K562 (cell line): ENCODE measurements around the gene LYAR. TPM values are rescaled to one million over a fixed set of nuclear protein-coding genes. Genes with fewer than 3 reads are reported as not detected.
A peak's percentile ranks its signal among the peaks of the same experiment; 100 is the strongest.

Source experiments
- BCOR ChIP-seq: fragments of 450-650 bp; IDR thresholded peaks from 2 replicates; pipeline ENCODE4 v1.6.1; 2016
- CCAR2 ChIP-seq: fragments of 200-400 bp; formaldehyde crosslinking; IDR thresholded peaks from 2 replicates; pipeline ENCODE4 v1.6.1; 2017; ENCODE audit warnings: mild to moderate bottlenecking, low read depth, low read length
- DACH1 ChIP-seq: fragments of 450-650 bp; IDR thresholded peaks from 2 replicates; pipeline ENCODE4 v1.6.1; 2018; ENCODE audit not compliant: partially characterized antibody
- ELF4 ChIP-seq: fragments of 450-650 bp; formaldehyde crosslinking; IDR thresholded peaks from 2 replicates; pipeline ENCODE4 v1.4.0; 2022; ENCODE audit warnings: missing genetic modification characterization
- GABPA ChIP-seq: fragments of 200-800 bp; sonication (Bioruptor generic); conservative IDR thresholded peaks from 2 replicates; pipeline ENCODE4 v1.6.1; 2016; ENCODE audit warnings: low read depth, missing genetic modification characterization, missing compliant biosample characterization
- MTA3 ChIP-seq: fragments of 450-650 bp; formaldehyde crosslinking; IDR thresholded peaks from 2 replicates; pipeline ENCODE4 v1.6.1; 2017; ENCODE audit warnings: mild to moderate bottlenecking, borderline replicate concordance
- PPARD ChIP-seq: fragments of 250-450 bp; sonication (Bioruptor Pico); IDR thresholded peaks from 2 replicates; pipeline ENCODE4 v1.8.0; 2022; ENCODE audit warnings: inconsistent platforms, mild to moderate bottlenecking, moderate library complexity
- SAFB2 ChIP-seq: fragments of 200-400 bp; formaldehyde crosslinking; IDR thresholded peaks from 2 replicates; pipeline ENCODE4 v1.6.1; 2018; ENCODE audit warnings: borderline replicate concordance, low read length, low read depth, moderate library complexity; ENCODE audit not compliant: severe bottlenecking
- SMAD4 ChIP-seq: fragments of 250-450 bp; sonication (Bioruptor Pico); conservative IDR thresholded peaks from 2 replicates; pipeline ENCODE4 v1.8.0; 2021; ENCODE audit warnings: inconsistent platforms, mild to moderate bottlenecking, moderate library complexity
- TCF3 ChIP-seq: sonication (generic); formaldehyde crosslinking; IDR thresholded peaks from 2 replicates; pipeline ENCODE4 v1.4.0; 2020; ENCODE audit warnings: mild to moderate bottlenecking, missing genetic modification reagents
- ZFP36 ChIP-seq: fragments of 150-350 bp; IDR thresholded peaks from 2 replicates; pipeline ENCODE4 v1.6.1; 2018; ENCODE audit warnings: low read length, low read depth; ENCODE audit not compliant: partially characterized antibody
- ZNF253 ChIP-seq: fragments of 250-450 bp; sonication (Bioruptor Pico); conservative IDR thresholded peaks from 2 replicates; pipeline ENCODE4 v1.6.1; 2021; ENCODE audit warnings: mild to moderate bottlenecking
- ZNF282 ChIP-seq: sonication (generic); formaldehyde crosslinking; IDR thresholded peaks from 2 replicates; pipeline ENCODE4 v1.8.1; 2023; ENCODE audit warnings: missing genetic modification reagents
- ZNF589 ChIP-seq: fragments of 200-800 bp; sonication (Bioruptor generic); IDR thresholded peaks from 2 replicates; pipeline ENCODE4 v1.6.1; 2016; ENCODE audit warnings: low read depth, missing genetic modification characterization, missing compliant biosample characterization
- ZNF75A ChIP-seq: fragments of 450-650 bp; formaldehyde crosslinking; IDR thresholded peaks from 2 replicates; pipeline ENCODE4 v1.4.0; 2020; ENCODE audit warnings: mild to moderate bottlenecking
- polyA plus RNA-seq, 8 experiments: library from polyadenylated mRNA; depleted of rRNA in 4 of 8; stranded (reverse) in 5 of 8; unstranded in 3 of 8; fragments of >200 nt; fragmentation: Nextera tagmentation in 2 of 8; fragmentation: Illumina TruSeq in 1 of 8; extraction: Ambion mirVana in 2 of 8; extraction: Trizol in 1 of 8; gene quantifications; 2 replicates each; pipeline versions ENCODE4 v1.2.1 to v1.2.3, GENCODE V29; 2011 to 2014; ENCODE audit warnings: inconsistent platforms in 1 of 8, missing spikeins in 1 of 8
- total RNA-seq, 7 experiments: library from RNA; depleted of rRNA in 6 of 7; stranded (reverse); fragments of >200 nt in 6 of 7; fragmentation: Illumina TruSeq in 2 of 7; extraction: Trizol in 2 of 7; gene quantifications; 2 replicates each; pipeline versions ENCODE4 v1.2.1 to v1.2.3, GENCODE V29; 2011 to 2021; ENCODE audit warnings: low replicate concordance in 1 of 7
- TF ChIP-seq, protein P1 (sequence below): fragments of 250-450 bp; sonication (Bioruptor Pico); IDR thresholded peaks from 2 replicates; pipeline ENCODE4 v1.8.0; 2021; ENCODE audit warnings: borderline replicate concordance, mild to moderate bottlenecking, moderate library complexity; ENCODE audit not compliant: poor library complexity, severe bottlenecking
- TF ChIP-seq, protein P2 (sequence below): fragments of 450-650 bp; formaldehyde crosslinking; IDR thresholded peaks from 2 replicates; pipeline ENCODE4 v1.4.0; 2020; ENCODE audit warnings: mild to moderate bottlenecking, mixed read lengths
- TF ChIP-seq, protein P3 (sequence below), 2 experiments: fragments of 450-650 bp; IDR thresholded peaks; 2 replicates each; pipeline ENCODE4 v1.6.1; 2016
- TF ChIP-seq, protein P4 (sequence below): sonication (generic); formaldehyde crosslinking; IDR thresholded peaks from 2 replicates; pipeline ENCODE4 v1.8.0; 2022; ENCODE audit warnings: missing genetic modification reagents, mild to moderate bottlenecking, borderline replicate concordance

Gene LYAR
- total and polyA plus RNA-seq, 9 of the 15 experiments (the other 6 are each of a cell fraction or from before 2014, with no cell fraction given): 28.3 to 172 (median 127) TPM

DNA sequence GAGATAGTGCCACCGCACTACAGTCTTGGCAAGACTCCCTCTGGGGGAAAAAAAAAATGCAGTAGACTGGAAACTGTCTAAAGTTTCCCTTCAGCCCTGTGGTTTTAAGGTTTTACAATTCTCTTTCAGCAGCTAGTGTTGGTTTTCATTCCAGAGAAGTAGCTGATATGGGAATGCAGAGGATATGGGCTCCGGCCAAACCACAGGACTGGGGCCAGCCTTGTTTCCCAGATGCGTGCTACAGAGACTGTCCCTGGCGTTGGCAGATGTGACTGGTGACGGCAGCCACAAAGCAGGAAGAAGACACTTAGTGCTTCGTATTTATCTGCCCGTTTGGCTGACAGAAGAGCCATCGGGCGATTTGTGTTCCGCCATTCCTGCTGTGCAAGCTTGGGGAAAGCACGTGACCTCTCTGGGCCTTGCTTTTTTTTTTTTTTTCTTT is 43.3 kb upstream of the LYAR start (continued):
- TF ChIP-seq, protein P1, sequence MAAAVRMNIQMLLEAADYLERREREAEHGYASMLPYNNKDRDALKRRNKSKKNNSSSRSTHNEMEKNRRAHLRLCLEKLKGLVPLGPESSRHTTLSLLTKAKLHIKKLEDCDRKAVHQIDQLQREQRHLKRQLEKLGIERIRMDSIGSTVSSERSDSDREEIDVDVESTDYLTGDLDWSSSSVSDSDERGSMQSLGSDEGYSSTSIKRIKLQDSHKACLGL (CRISPR knock-in tag): no peak
- no peak for TF ChIP-seq PPARD (CRISPR knock-in tag)
- 0 out of 2 replicates have a peak, but pooled peaks have one; percentile 20 for TF ChIP-seq SMAD4 (CRISPR knock-in tag)
- TF ChIP-seq ZNF75A (CRISPR knock-in tag): no peak
- TF ChIP-seq CCAR2: no peak
- TF ChIP-seq TCF3 (CRISPR knock-in tag): peak; percentile 32; the same call in 1 of the 2 replicates
- TF ChIP-seq DACH1: no peak
- TF ChIP-seq, protein P2, sequence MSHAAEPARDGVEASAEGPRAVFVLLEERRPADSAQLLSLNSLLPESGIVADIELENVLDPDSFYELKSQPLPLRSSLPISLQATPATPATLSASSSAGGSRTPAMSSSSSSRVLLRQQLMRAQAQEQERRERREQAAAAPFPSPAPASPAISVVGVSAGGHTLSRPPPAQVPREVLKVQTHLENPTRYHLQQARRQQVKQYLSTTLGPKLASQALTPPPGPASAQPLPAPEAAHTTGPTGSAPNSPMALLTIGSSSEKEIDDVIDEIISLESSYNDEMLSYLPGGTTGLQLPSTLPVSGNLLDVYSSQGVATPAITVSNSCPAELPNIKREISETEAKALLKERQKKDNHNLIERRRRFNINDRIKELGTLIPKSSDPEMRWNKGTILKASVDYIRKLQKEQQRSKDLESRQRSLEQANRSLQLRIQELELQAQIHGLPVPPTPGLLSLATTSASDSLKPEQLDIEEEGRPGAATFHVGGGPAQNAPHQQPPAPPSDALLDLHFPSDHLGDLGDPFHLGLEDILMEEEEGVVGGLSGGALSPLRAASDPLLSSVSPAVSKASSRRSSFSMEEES (CRISPR knock-in tag): peak; percentile 69; the same call in 1 of the 2 replicates
- TF ChIP-seq ZFP36: peak; percentile 80
- TF ChIP-seq, protein P3, sequence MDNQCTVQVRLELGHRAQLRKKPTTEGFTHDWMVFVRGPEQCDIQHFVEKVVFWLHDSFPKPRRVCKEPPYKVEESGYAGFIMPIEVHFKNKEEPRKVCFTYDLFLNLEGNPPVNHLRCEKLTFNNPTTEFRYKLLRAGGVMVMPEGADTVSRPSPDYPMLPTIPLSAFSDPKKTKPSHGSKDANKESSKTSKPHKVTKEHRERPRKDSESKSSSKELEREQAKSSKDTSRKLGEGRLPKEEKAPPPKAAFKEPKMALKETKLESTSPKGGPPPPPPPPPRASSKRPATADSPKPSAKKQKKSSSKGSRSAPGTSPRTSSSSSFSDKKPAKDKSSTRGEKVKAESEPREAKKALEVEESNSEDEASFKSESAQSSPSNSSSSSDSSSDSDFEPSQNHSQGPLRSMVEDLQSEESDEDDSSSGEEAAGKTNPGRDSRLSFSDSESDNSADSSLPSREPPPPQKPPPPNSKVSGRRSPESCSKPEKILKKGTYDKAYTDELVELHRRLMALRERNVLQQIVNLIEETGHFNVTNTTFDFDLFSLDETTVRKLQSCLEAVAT (IDR thresholded peaks at IDR 0.05): no peak
- TF ChIP-seq, protein P4, sequence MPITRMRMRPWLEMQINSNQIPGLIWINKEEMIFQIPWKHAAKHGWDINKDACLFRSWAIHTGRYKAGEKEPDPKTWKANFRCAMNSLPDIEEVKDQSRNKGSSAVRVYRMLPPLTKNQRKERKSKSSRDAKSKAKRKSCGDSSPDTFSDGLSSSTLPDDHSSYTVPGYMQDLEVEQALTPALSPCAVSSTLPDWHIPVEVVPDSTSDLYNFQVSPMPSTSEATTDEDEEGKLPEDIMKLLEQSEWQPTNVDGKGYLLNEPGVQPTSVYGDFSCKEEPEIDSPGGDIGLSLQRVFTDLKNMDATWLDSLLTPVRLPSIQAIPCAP: no peak
- peak; percentile 40; the same call in 1 of the 2 replicates for TF ChIP-seq BCOR
- TF ChIP-seq SAFB2: no peak
- TF ChIP-seq ZNF282: no peak
- TF ChIP-seq ZNF589 (CRISPR knock-in tag): no peak
- peak; percentile 47; the same call in 1 of the 2 replicates for TF ChIP-seq GABPA
- no peak for TF ChIP-seq ELF4 (CRISPR knock-in tag)
- TF ChIP-seq ZNF253: no peak
- no peak for TF ChIP-seq MTA3
